Kidney (tissue), 14 donors: ENCODE measurements around the gene PEAK1. TPM values are rescaled to one million over a fixed set of nuclear protein-coding genes. Genes with fewer than 3 reads are reported as not detected.

Source experiments
- DNase-seq, 5 donors: peaks; one replicate each; pipeline ENCODE4 v3.0.0-alpha.2; 2013 to 2020
- FAIRE-seq: peaks from 2 replicates; lab custom pipeline; 2012; peaks lifted over from hg19 to GRCh38; lab: Jason Lieb, UNC
- H3K27ac ChIP-seq, 2 donors: one replicate each; pipeline ENCODE4 v1.7.0; 2013; ENCODE audit warnings: low read depth in 2 of 2, low read length in 2 of 2, inconsistent platforms in 1 of 2
- H3K27me3 ChIP-seq: one replicate; pipeline ENCODE4 v1.7.1; 2013; ENCODE audit warnings: low read length, inconsistent platforms; ENCODE audit not compliant: control insufficient read depth, insufficient read depth
- H3K36me3 ChIP-seq, 3 donors: one replicate each; pipeline versions ENCODE4 v1.7.0 to v1.7.1; 2013; ENCODE audit warnings: low read length in 3 of 3, control low read depth in 1 of 3, inconsistent platforms in 1 of 3; ENCODE audit not compliant: insufficient read depth in 3 of 3, control insufficient read depth in 2 of 3
- H3K4me1 ChIP-seq, 3 donors: one replicate each; pipeline versions ENCODE4 v1.7.0 to v1.7.1; 2013; ENCODE audit warnings: low read length in 3 of 3, inconsistent platforms in 1 of 3, low read depth in 1 of 3; ENCODE audit not compliant: control insufficient read depth in 2 of 3, insufficient read depth in 2 of 3
- H3K4me3 ChIP-seq, 3 donors: one replicate each; pipeline versions ENCODE4 v1.7.0 to v1.8.1; 2013; ENCODE audit warnings: low read length in 3 of 3, control low read depth in 1 of 3, inconsistent platforms in 1 of 3
- H3K9ac ChIP-seq, 3 donors: one replicate each; pipeline versions ENCODE4 v1.7.0 to v1.7.1; 2013; ENCODE audit warnings: low read length in 3 of 3, control low read depth in 1 of 3, inconsistent platforms in 1 of 3
- H3K9me3 ChIP-seq, 3 donors: one replicate each; pipeline versions ENCODE4 v1.7.0 to v1.7.1; 2013; ENCODE audit warnings: low read length in 3 of 3, control low read depth in 1 of 3, inconsistent platforms in 1 of 3; ENCODE audit not compliant: control insufficient read depth in 2 of 3, insufficient read depth in 1 of 3
- intact Hi-C: fragments of 100-400 bp; cut with DNase I; formaldehyde crosslinking; loops from one replicate; pipeline ENCODE4 v1.11.1; 2022
- polyA plus RNA-seq: library from polyadenylated mRNA; stranded (reverse); fragments of 350-450 nt; fragmentation: Illumina TruSeq; extraction: RNeasy Lipid Tissue Mini Kit (QIAGEN cat#74804); gene quantifications from one replicate; pipeline ENCODE4 v1.2.3, GENCODE V29; 2014; ENCODE audit warnings: low read depth, low replicate concordance; ENCODE audit not compliant: insufficient read depth
- total RNA-seq: library from RNA; stranded (reverse); fragmentation: NEBNext Ultra II Directional; extraction: Animal tissue kit (Norgen Biotek cat#: 25700); gene quantifications from one replicate; pipeline ENCODE4 v1.2.1, GENCODE V29; 2021
- TF ChIP-seq, protein P1 (sequence below): IDR thresholded peaks from 3 replicates; pipeline ENCODE4 v1.5.1; 2012; ENCODE audit warnings: mild to moderate bottlenecking, moderate library complexity, borderline replicate concordance; ENCODE audit not compliant: insufficient read depth; ENCODE audit errors: extremely low read depth
- donor health status: control.
- donor health status: control.
- donor health status: control.
- donor health status: control.
- donor health status: control.
- donor health status: DM: yes; HTN: yes; CAD: no.
- donor health status: Normal renal cell carcinoma (clear cell type).

PEAK1 gene
- total and polyA plus RNA-seq, 2 donors from 2014 or later, result 2.9 to 50.3 TPM

DNA sequence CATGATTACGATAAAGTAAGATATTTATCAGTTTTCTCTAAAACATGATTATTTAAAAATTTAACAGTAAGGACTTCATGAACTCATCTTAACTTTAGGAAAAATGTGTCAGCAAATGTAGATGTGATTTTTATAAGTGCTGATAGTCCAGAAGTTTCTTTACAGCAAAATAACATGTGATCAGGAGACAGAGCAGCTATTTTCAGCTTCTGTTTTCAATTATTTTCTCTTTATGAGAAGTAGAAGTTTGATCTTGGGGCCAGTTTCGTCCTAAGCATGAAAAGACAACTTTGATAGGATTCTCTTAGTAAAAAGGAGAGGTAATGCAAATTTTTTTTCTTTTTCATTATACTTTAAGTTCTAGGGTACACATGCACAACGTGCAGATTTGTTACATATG, 252.5 kb downstream of the PEAK1 start:
- Histone ChIP-seq H3K4me3 (no peak overlapping the region), H3K9me3 (no peaks in the 10 kb centered on the region), H3K27ac (no peak overlapping the region), H3K27me3 (no peaks in the 10 kb centered on the region), H3K9ac (no peak overlapping the region), H3K4me1 (peaks cover 0 to 2% (median 0%) of the 10 kb centered on the region in 3 donors), H3K36me3 (no peaks in the 10 kb centered on the region)
- intact Hi-C loops, result no loop called here
- FAIRE-seq, result no peak
- DNase-seq, result no peak
- TF ChIP-seq, protein P1, sequence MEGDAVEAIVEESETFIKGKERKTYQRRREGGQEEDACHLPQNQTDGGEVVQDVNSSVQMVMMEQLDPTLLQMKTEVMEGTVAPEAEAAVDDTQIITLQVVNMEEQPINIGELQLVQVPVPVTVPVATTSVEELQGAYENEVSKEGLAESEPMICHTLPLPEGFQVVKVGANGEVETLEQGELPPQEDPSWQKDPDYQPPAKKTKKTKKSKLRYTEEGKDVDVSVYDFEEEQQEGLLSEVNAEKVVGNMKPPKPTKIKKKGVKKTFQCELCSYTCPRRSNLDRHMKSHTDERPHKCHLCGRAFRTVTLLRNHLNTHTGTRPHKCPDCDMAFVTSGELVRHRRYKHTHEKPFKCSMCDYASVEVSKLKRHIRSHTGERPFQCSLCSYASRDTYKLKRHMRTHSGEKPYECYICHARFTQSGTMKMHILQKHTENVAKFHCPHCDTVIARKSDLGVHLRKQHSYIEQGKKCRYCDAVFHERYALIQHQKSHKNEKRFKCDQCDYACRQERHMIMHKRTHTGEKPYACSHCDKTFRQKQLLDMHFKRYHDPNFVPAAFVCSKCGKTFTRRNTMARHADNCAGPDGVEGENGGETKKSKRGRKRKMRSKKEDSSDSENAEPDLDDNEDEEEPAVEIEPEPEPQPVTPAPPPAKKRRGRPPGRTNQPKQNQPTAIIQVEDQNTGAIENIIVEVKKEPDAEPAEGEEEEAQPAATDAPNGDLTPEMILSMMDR, result no peak

DNA sequence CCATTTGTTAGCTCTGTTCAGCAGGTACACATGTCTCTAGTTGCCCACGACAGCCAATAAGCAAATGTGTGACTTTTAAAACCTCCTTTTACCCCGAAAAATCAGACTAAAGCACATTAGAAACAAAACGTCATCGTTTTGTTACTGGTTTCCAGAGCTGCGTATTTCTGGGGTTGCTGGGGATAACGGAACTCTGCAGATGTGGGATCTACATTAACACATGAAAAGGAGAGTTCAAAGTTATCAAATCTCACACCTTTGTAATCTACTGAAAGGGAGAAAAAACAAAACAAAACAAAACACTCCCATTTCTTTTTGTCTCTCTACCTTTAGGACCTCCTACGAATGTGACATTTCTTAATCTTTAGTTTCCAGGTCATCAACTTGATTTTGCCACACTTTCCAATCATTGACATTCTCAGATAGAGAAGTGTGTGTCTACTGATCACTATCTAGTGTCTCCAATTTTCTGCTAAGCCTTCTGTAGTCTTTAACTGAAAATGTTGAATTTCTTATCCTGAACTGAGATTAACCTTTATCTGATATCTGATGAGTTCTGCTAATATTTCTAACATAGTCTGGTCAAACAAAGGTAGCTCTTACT, 256.0 kb downstream of the PEAK1 start:
- intact Hi-C loops, result no loop called here
- H3K27ac ChIP-seq, result no peak overlapping the region
- TF ChIP-seq, protein P1, result no peak
- peaks cover 0 to 12% (median 9%) of the 10 kb centered on the region in 3 donors for H3K4me1 ChIP-seq
- H3K4me3 ChIP-seq, result no peak overlapping the region
- H3K27me3 ChIP-seq, result no peaks in the 10 kb centered on the region
- H3K9me3 ChIP-seq, result no peaks in the 10 kb centered on the region
- no peaks in the 10 kb centered on the region for H3K36me3 ChIP-seq
- no peak for DNase-seq
- no peak overlapping the region for H3K9ac ChIP-seq
- no peak for FAIRE-seq

DNA sequence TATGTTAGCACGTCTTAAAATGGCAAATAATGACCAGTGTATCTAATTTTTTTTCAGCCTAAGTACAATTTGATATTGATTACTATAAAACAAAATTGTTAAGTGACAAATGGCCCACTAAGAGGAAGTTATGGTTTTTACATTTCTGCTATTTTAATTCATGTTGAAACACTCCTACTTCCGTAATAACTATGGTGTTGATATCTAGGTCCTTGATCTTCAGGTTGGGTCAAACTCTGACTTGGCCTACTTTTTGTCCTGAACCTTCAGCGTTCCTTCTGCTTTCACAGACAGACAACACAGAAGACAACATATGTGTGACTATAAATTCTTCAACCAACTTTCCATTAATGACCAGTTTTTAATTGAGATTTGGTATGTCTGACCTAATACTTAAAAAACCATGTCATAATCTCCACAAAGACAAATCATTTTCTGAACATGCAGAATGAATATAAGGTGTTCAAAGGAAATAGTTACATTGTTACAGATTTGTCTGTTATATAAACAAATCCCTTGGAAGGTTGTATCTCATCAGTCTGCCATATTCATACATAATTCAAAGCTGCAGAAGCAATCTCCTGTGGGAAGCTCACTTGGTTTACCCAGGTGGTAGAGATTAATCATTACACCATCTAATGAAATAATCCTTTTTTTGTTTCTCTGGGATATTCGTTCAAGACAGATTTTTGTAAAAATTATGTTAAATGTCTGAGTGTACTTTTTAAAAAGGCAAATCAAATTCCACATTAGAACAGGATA, 256.9 kb downstream of the PEAK1 start:
- H3K4me3 ChIP-seq, result no peak overlapping the region
- no peaks in the 10 kb centered on the region for H3K27me3 ChIP-seq
- peaks cover 0 to 15% (median 9%) of the 10 kb centered on the region in 3 donors for H3K4me1 ChIP-seq
- TF ChIP-seq, protein P1, result no peak
- DNase-seq (no peak), FAIRE-seq (no peak)
- no peaks in the 10 kb centered on the region for H3K36me3 ChIP-seq
- intact Hi-C loops, result no loop called here
- H3K9ac ChIP-seq, result no peak overlapping the region
- H3K9me3 ChIP-seq, result no peaks in the 10 kb centered on the region
- no peak overlapping the region for H3K27ac ChIP-seq
